Suprapubic skin (tissue), 4 donors: ENCODE measurements around the gene SPRED3.

Experiments
- CTCF ChIP-seq, 2 donors: fragments of 200-600 bp in 1 of 2; fragments of 450-650 bp in 1 of 2; sonication (generic) in 1 of 2; IDR thresholded peaks; one replicate each; pipeline ENCODE4 v1.5.1; 2016 to 2019; ENCODE audit warnings: antibody characterized with exemption in 2 of 2, mild to moderate bottlenecking in 1 of 2, moderate library complexity in 1 of 2
- POLR2A ChIP-seq, 2 donors: fragments of 450-650 bp; IDR thresholded peaks; one replicate each; pipeline ENCODE4 v1.6.1; 2017; ENCODE audit warnings: antibody characterized with exemption in 2 of 2, mild to moderate bottlenecking in 2 of 2, moderate library complexity in 2 of 2
- POLR2AphosphoS5 ChIP-seq, 3 donors: sonication (generic); formaldehyde crosslinking; IDR thresholded peaks; one replicate each; pipeline ENCODE4 v1.6.1; 2017; ENCODE audit warnings: antibody characterized with exemption in 3 of 3

- no peak for TF ChIP-seq POLR2A (IDR thresholded peaks at IDR 0.05)
- TF ChIP-seq CTCF (IDR thresholded peaks at IDR 0.05) = no peak
- TF ChIP-seq POLR2AphosphoS5 (IDR thresholded peaks at IDR 0.05) = no peak
These were observed 17.4 kb upstream of the SPRED3 start for GRCh38 chr19:38371081-38371480.
